Ectodermal cell (in vitro differentiated cells): ENCODE results near the gene ADH1C.

Experiments
- H3K27ac ChIP-seq: 2 replicates; pipeline ENCODE4 v1.7.0; 2013; ENCODE audit warnings: mild to moderate bottlenecking, low read depth, low read length; ENCODE audit not compliant: insufficient read depth, poor library complexity, severe bottlenecking
- H3K27me3 ChIP-seq: 2 replicates; pipeline ENCODE4 v1.7.0; 2013; ENCODE audit warnings: mild to moderate bottlenecking, low read length; ENCODE audit not compliant: insufficient read depth, control insufficient read depth, poor library complexity, severe bottlenecking
- H3K36me3 ChIP-seq: one replicate; pipeline ENCODE4 v1.7.0; 2013; ENCODE audit warnings: low read length; ENCODE audit not compliant: control insufficient read depth, insufficient read depth
- H3K4me1 ChIP-seq: one replicate; pipeline ENCODE4 v1.7.0; 2013; ENCODE audit warnings: low read length; ENCODE audit not compliant: control insufficient read depth, insufficient read depth
- H3K4me3 ChIP-seq: 2 replicates; pipeline ENCODE4 v1.7.0; 2013; ENCODE audit warnings: low read depth, low read length, control low read depth; ENCODE audit not compliant: insufficient read depth
- H3K9me3 ChIP-seq: 2 replicates; pipeline ENCODE4 v1.7.0; 2013; ENCODE audit warnings: mild to moderate bottlenecking, low read length, moderate library complexity; ENCODE audit not compliant: control insufficient read depth
- WGBS, 2 experiments: methylation state at CpG; one replicate each; pipeline ENCODE4 v1.1.7; 2013; ENCODE audit warnings: missing lambda C conversion rate in 2 of 2; 5-methylcytosine and 5-hydroxymethylcytosine counted together

The ADH1C gene

GRCh38 chr4:99315839-99316238 is 36.7 kb downstream of the ADH1C start:
- Histone ChIP-seq H3K9me3 (no peaks in the 10 kb centered on the region), H3K36me3 (no peaks in the 10 kb centered on the region), H3K4me3 (no peak overlapping the region), H3K27ac (no peak overlapping the region), H3K27me3 (no peaks in the 10 kb centered on the region), H3K4me1 (no peaks in the 10 kb centered on the region)
- 85 to 89% methylated on average over 6 of the region's 6 CpGs for WGBS, 2 experiments

GRCh38 chr4:99314211-99314610 is 38.3 kb downstream of the ADH1C start:
- Histone ChIP-seq H3K36me3 (no peaks in the 10 kb centered on the region), H3K27ac (no peak overlapping the region), H3K4me3 (no peak overlapping the region), H3K9me3 (no peaks in the 10 kb centered on the region), H3K27me3 (no peaks in the 10 kb centered on the region), H3K4me1 (no peaks in the 10 kb centered on the region)
- 95 to 100% methylated on average over 1 of the region's 1 CpG for WGBS, 2 experiments

GRCh38 chr4:99310389-99310788 is 42.2 kb downstream of the ADH1C start:
- Histone ChIP-seq H3K4me3 (no peak overlapping the region), H3K9me3 (no peaks in the 10 kb centered on the region), H3K27ac (no peak overlapping the region), H3K27me3 (no peaks in the 10 kb centered on the region), H3K36me3 (no peaks in the 10 kb centered on the region), H3K4me1 (no peaks in the 10 kb centered on the region)
- 63 to 71% methylated on average over 2 of the region's 2 CpGs for WGBS, 2 experiments

- no peak overlapping the region for H3K4me3 ChIP-seq
- no peak overlapping the region for H3K27ac ChIP-seq
- H3K4me1 ChIP-seq, result no peaks in the 10 kb centered on the region
- WGBS, 2 experiments, result 92 to 93% methylated on average over 10 to 11 of the region's 11 CpGs
- H3K27me3 ChIP-seq, result no peaks in the 10 kb centered on the region
- H3K36me3 ChIP-seq, result no peaks in the 10 kb centered on the region
- H3K9me3 ChIP-seq, result no peaks in the 10 kb centered on the region
Measured at GRCh38 chr4:99305638-99306400, 46.7 kb downstream of the ADH1C start.

GRCh38 chr4:99301376-99302164 is 51.0 kb downstream of the ADH1C start:
- Histone ChIP-seq H3K27ac (no peak overlapping the region), H3K27me3 (no peaks in the 10 kb centered on the region), H3K9me3 (no peaks in the 10 kb centered on the region), H3K4me3 (no peak overlapping the region), H3K36me3 (no peaks in the 10 kb centered on the region), H3K4me1 (no peaks in the 10 kb centered on the region)
- WGBS, 2 experiments, result 93 to 94% methylated on average over 6 to 7 of the region's 7 CpGs

GRCh38 chr4:99300934-99301333 is 51.6 kb downstream of the ADH1C start:
- no peaks in the 10 kb centered on the region for H3K27me3 ChIP-seq
- H3K9me3 ChIP-seq, result no peaks in the 10 kb centered on the region
- no peak overlapping the region for H3K27ac ChIP-seq
- no peak overlapping the region for H3K4me3 ChIP-seq
- no peaks in the 10 kb centered on the region for H3K36me3 ChIP-seq
- 94 to 99% methylated on average over 3 of the region's 4 CpGs for WGBS, 2 experiments
- no peaks in the 10 kb centered on the region for H3K4me1 ChIP-seq

GRCh38 chr4:99293357-99293756 is 59.2 kb downstream of the ADH1C start:
- no peaks in the 10 kb centered on the region for H3K36me3 ChIP-seq
- 89% methylated on average over 5 of the region's 5 CpGs for WGBS, 2 experiments
- H3K4me1 ChIP-seq, result no peaks in the 10 kb centered on the region
- H3K27me3 ChIP-seq, result no peaks in the 10 kb centered on the region
- H3K27ac ChIP-seq, result no peak overlapping the region
- no peaks in the 10 kb centered on the region for H3K9me3 ChIP-seq
- no peak overlapping the region for H3K4me3 ChIP-seq

GRCh38 chr4:99290848-99291786 is 61.4 kb downstream of the ADH1C start, which contains the start of gene ADH1A:
Gene ADH1A (minus strand): TSS chr4:99290985. CDS start chr4:99290914, 71 bp downstream.
- Histone ChIP-seq H3K27ac (no peak within 1 kb of the TSS), H3K36me3 (no peaks in the 10 kb centered on the region), H3K9me3 (no peaks in the 10 kb centered on the region), H3K4me1 (no peaks in the 10 kb centered on the region), H3K27me3 (no peaks in the 10 kb centered on the region), H3K4me3 (no peak within 1 kb of the TSS)
- WGBS, 2 experiments, result 72 to 76% methylated on average over 3 of the region's 3 CpGs
